Colon (tissue), 2 donors: ENCODE results near the gene CARD18.
"Not testable (repeated sequence)": the region's sequence is repeated elsewhere in the genome, so short reads cannot be mapped to it uniquely, and the experiment has no call there.

Source experiments
- FAIRE-seq: peaks from 2 replicates; lab custom pipeline; 2012; peaks lifted over from hg19 to GRCh38; lab: Jason Lieb, UNC
- donor health status: control.
- donor health status: control.

CARD18 gene

GRCh38 chr11:105132716-105133511, 6.7 kb downstream of the CARD18 start:
- FAIRE-seq, result no peak

- FAIRE-seq, result no peak
These were observed 9.3 kb downstream of the CARD18 start for GRCh38 chr11:105130189-105130813.

GRCh38 chr11:105124756-105125155, 14.8 kb downstream of the CARD18 start:
- FAIRE-seq, result no peak

- no peak for FAIRE-seq
These were observed 28.2 kb downstream of the CARD18 start for GRCh38 chr11:105111145-105111944.

GRCh38 chr11:105110688-105111030, 28.9 kb downstream of the CARD18 start:
- no peak for FAIRE-seq

GRCh38 chr11:105109855-105110687, 29.5 kb downstream of the CARD18 start:
- no peak for FAIRE-seq

GRCh38 chr11:105109321-105109720, 30.2 kb downstream of the CARD18 start:
- FAIRE-seq, result no peak

- no peak for FAIRE-seq
These were observed 31.3 kb downstream of the CARD18 start for GRCh38 chr11:105108247-105108646.

- FAIRE-seq, result not testable (repeated sequence)
These were observed 32.2 kb downstream of the CARD18 start for GRCh38 chr11:105107226-105107825.

GRCh38 chr11:105106140-105106539, 33.4 kb downstream of the CARD18 start:
- no peak for FAIRE-seq

- FAIRE-seq, result no peak
These were observed 35.3 kb downstream of the CARD18 start for GRCh38 chr11:105104292-105104691.

- FAIRE-seq, result no peak
These were observed 36.2 kb downstream of the CARD18 start for GRCh38 chr11:105103336-105103735.

- FAIRE-seq, result peak; percentile 24
These were observed 37.4 kb downstream of the CARD18 start for GRCh38 chr11:105102079-105102581.

GRCh38 chr11:105100981-105101630, 38.5 kb downstream of the CARD18 start:
- FAIRE-seq, result no peak

GRCh38 chr11:105100206-105100605, 39.4 kb downstream of the CARD18 start:
- FAIRE-seq, result no peak

GRCh38 chr11:105099594-105099993, 40.0 kb downstream of the CARD18 start:
- FAIRE-seq, result not testable (repeated sequence)

- FAIRE-seq, result no peak
These were observed 47.0 kb downstream of the CARD18 start for GRCh38 chr11:105092256-105093239.
